ENCODE measurements around the gene LENEP. TPM values are rescaled to one million over a fixed set of nuclear protein-coding genes. Genes with fewer than 3 reads are reported as not detected.
A peak's percentile ranks its signal among the peaks of the same experiment; 100 is the strongest.

The LENEP gene
- total and polyA plus RNA-seq, 5 experiments from 2014 or later: 0.77 to 0.91 TPM; not detected in 3

- DNase-seq: peak; percentile 89 to 98 (median 92)
- Mint-ChIP-seq H3K27ac (peak overlapping the region; percentile 66 to 92 (median 87)), H3K4me1 (peaks cover 34 to 80% (median 57%) of the 10 kb centered on the region in 4 donors), H3K4me3 (peak overlapping the region; percentile 82 to 94 (median 90)), H3K9me3 (no peaks in the 10 kb centered on the region), H3K36me3 (no peaks in the 10 kb centered on the region), H3K27me3 (peaks cover 0 to 6% (median 0%) of the 10 kb centered on the region in 5 donors)
- POLR2A ChIA-PET: interaction anchor here (0.5 to 4.2 kb wide), 16 partner anchors 9 to 133 kb away, joined by 3 to 29 read pairs (median 5); partner anchors contain the start of genes CKS1B, FLAD1, LENEP and PBXIP1
- ATAC-seq: peak; percentile 71 to 80
Observed at GRCh38 chr1:155001675-155002463, 8.5 kb downstream of the LENEP start.

DNA sequence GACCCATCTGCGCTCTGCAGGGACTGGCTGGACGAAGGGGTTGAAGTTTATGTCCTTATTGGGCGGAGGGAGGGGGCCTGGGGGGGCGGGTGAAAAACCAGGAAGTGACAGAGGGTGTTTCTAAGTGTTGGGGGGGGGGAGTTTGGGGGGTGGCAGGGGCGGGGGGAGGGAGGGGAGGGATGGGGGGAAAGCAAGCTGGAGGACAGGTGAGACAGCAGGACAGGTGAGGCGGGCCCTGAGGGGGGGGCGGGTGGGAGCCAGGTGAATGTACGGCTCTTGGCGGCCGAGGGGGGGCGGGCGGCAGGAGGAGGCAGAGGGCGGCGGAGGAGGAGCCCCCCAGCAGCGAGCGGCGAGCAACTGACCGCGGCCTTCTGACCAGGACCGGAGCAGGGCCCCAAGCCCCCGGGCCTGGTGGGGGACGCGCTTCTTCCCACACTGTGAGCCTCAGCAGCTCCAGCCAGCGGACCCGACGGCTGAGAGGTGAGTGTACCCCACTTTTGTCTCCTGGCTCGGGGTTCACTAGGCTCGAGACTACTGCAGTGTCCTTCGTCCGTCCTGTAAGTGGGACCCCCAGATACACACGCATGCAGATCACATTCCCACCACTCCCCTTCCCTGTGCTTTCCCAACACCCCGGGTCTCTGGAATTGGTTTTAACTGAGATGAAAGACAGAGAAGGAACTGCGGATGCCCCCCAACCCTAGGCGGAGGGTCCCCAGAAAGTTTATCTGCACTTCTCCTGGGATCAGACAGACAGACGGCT lies 9.3 kb downstream of the LENEP start, which contains the start of gene ZBTB7B:
Gene ZBTB7B (plus strand): TSS at position 339 of the 763 bp plus-strand sequence. CDS start 11,859 bp downstream, outside the sequence.
- POLR2A ChIA-PET: interaction anchor here (0.5 to 3.2 kb wide), 8 partner anchors 11 to 133 kb away, joined by 3 to 16 read pairs (median 6); partner anchors contain the start of genes FLAD1, PBXIP1 and PYGO2
- DNase-seq: peak in 1 of 10 donors; percentile 55
- H3K9me3 Mint-ChIP-seq: no peaks in the 10 kb centered on the region
- peak within 1 kb of the TSS; percentile 70 to 93 (median 88) for H3K27ac Mint-ChIP-seq
- no peaks in the 10 kb centered on the region for H3K27me3 Mint-ChIP-seq
- peak within 1 kb of the TSS; percentile 81 to 94 (median 92) for H3K4me3 Mint-ChIP-seq
- peaks cover 33 to 76% (median 57%) of the 10 kb centered on the region in 4 donors for H3K4me1 Mint-ChIP-seq
- no peaks in the 10 kb centered on the region for H3K36me3 Mint-ChIP-seq
- no peak for ATAC-seq

DNA sequence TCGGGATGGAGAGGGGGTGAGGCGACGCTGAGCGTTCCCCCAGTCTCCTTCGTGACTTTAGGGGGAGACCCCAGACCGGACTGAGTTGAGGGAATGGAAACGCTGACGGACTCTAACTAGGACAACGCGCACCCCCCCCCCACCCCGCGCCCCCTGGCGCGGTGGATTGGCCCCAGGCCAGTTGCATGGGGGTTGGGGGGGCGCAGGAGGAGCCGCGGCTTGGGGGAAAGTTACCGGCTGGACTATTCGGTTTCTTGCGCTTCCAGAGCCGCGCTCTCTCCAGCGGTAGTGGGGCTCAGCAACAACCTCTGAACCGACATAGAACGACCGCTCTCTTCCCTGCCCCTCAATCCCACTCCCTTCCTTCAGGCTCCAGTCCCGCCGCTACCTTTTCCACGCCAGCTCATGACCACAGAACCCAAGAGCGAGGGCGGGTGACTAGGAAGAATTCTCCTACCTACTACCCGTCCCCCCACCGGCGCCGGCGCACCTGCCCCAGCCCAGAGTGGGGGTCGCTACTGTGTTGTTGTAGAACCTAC lies 9.9 kb downstream of the LENEP start:
- no peaks in the 10 kb centered on the region for H3K36me3 Mint-ChIP-seq
- POLR2A ChIA-PET: interaction anchor here (0.8 to 3.2 kb wide), 5 partner anchors 8 to 42 kb away, joined by 3 to 16 read pairs (median 11); partner anchors contain the start of genes FLAD1 and PYGO2
- H3K9me3 Mint-ChIP-seq: no peaks in the 10 kb centered on the region
- peak in 2 of 10 donors; percentile 22 to 64 for DNase-seq
- H3K27me3 Mint-ChIP-seq: no peaks in the 10 kb centered on the region
- peak overlapping the region; percentile 52 to 93 (median 83) for H3K27ac Mint-ChIP-seq
- peaks cover 31 to 74% (median 57%) of the 10 kb centered on the region in 4 donors for H3K4me1 Mint-ChIP-seq
- peak overlapping the region; percentile 81 to 94 (median 90) for H3K4me3 Mint-ChIP-seq
- ATAC-seq: no peak

DNA sequence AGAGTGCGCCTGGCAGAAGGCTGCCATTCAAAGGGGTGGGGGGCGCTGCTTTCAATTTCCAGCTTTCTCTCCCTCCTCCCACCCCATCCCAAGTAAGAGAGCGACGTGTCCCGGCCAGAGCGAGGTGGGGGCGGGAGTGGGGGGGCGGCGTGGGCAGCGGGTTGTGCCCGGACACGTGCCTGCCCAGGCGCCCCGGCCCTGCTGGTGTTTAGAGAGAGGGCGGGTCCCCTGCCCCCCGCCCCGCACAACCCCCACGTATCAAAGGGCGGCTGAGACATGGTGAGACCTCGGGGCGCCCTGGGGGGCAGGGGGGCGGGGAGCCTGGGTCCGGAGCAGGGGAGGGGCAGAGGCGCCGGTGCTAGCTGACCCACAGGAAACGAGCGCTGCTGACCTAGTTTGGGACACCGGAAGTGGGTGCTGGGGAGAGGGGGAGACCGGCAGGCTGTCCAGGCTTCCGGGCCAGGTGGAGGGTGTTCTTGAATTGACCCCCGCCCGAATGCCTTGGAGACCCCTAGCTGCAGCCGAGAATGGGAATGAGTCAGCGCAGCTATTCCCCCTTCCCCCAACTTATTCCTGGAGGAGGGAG lies 10.5 kb downstream of the LENEP start:
- POLR2A ChIA-PET: interaction anchor here (0.7 to 3.2 kb wide), 7 partner anchors 8 to 48 kb away, joined by 3 to 16 read pairs (median 7); partner anchors contain the start of genes FLAD1, PBXIP1 and PYGO2
- H3K27me3 Mint-ChIP-seq: no peaks in the 10 kb centered on the region
- H3K4me1 Mint-ChIP-seq: peaks cover 31 to 74% (median 57%) of the 10 kb centered on the region in 4 donors
- no peak for DNase-seq
- H3K9me3 Mint-ChIP-seq: no peaks in the 10 kb centered on the region
- no peaks in the 10 kb centered on the region for H3K36me3 Mint-ChIP-seq
- peak overlapping the region; percentile 52 to 94 (median 84) for H3K27ac Mint-ChIP-seq
- peak overlapping the region; percentile 82 to 94 (median 90) for H3K4me3 Mint-ChIP-seq
- ATAC-seq: no peak

- DNase-seq (peak in 1 of 10 donors; percentile 56), ATAC-seq (no peak)
- Mint-ChIP-seq H3K36me3 (no peaks in the 10 kb centered on the region), H3K4me3 (peak overlapping the region; percentile 57 to 91 (median 80)), H3K27ac (peak overlapping the region; percentile 34 to 94 (median 76)), H3K9me3 (no peaks in the 10 kb centered on the region), H3K27me3 (no peaks in the 10 kb centered on the region), H3K4me1 (peaks cover 30 to 74% (median 59%) of the 10 kb centered on the region in 4 donors)
- POLR2A ChIA-PET: interaction anchor here (0.7 to 3.2 kb wide), 6 partner anchors 9 to 49 kb away, joined by 3 to 16 read pairs (median 9); partner anchors contain the start of genes FLAD1, PBXIP1 and PYGO2
Observed at GRCh38 chr1:155004352-155005075, 11.1 kb downstream of the LENEP start.

DNA sequence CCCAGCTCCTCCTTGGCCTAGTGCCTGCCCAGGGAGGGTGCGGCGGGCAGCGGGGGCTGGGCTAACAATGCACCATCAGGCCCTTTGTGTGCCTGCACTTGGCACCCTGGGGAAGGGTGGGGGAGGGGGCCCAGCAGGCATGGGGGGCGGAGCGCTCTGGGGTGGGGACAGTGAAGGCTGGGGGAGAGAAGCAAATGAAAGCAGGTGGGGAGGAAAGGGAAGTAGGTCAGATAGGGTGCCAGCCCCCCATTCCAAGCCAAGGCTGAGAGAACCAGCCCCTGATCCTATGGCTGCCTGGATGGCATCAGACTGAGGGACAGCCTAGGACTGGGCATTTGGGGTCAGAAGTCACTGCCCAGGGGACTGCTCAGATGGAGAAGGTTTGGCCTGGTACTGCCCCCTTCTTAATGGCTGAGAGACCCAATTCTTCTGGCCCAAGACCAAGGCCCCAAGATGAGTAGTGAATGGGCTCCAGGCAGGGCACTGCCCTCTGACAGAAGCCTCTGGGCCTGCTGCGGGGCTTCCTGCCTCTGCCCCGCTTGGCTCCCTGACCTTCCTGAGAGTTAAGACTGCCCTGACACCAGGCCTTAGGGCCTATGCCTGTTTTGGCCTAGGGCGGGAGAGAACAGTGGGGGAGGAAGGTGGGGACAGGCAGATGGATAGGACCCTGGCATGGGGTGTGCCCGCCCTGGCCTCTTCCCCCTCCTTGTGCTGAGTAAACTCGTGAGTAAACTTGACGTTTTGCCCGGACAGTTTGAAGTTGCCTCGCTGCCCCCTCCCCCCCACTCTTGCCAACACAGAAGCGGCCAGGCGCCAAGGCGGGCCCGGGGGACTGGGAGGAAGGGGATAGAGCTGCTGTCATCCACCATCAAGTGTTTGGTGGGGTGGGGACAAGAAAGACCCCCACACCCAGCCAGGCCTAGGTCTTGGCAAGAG lies 12.0 kb downstream of the LENEP start:
- DNase-seq (peak in 1 of 10 donors; percentile 62), ATAC-seq (no peak)
- no peaks in the 10 kb centered on the region for H3K27me3 Mint-ChIP-seq
- H3K36me3 Mint-ChIP-seq: no peaks in the 10 kb centered on the region
- POLR2A ChIA-PET: interaction anchor here (2.5 to 3.2 kb wide), 5 partner anchors 8 to 44 kb away, joined by 7 to 20 read pairs (median 15); partner anchors contain the start of genes FLAD1 and PYGO2
- H3K9me3 Mint-ChIP-seq: no peaks in the 10 kb centered on the region
- peak overlapping the region in 8 of 10 donors; percentile 14 to 91 (median 58) for H3K4me3 Mint-ChIP-seq
- peaks cover 33 to 74% (median 61%) of the 10 kb centered on the region in 4 donors for H3K4me1 Mint-ChIP-seq
- peak overlapping the region in 9 of 10 donors; percentile 47 to 92 (median 83) for H3K27ac Mint-ChIP-seq

GRCh38 chr1:155006601-155007101 lies 13.3 kb downstream of the LENEP start:
- H3K4me1 Mint-ChIP-seq: peaks cover 37 to 84% (median 72%) of the 10 kb centered on the region in 4 donors
- H3K4me3 Mint-ChIP-seq: peak overlapping the region in 9 of 10 donors; percentile 23 to 77 (median 61)
- peak in 2 of 10 donors; percentile 27 to 49 for DNase-seq
- peak; percentile 31 to 35 for ATAC-seq
- POLR2A ChIA-PET: interaction anchor here (1.1 to 2.8 kb wide), 3 partner anchors 9 to 51 kb away, joined by 3 to 20 read pairs (median 5); partner anchors contain the start of gene PBXIP1
- no peaks in the 10 kb centered on the region for H3K27me3 Mint-ChIP-seq
- no peaks in the 10 kb centered on the region for H3K36me3 Mint-ChIP-seq
- H3K9me3 Mint-ChIP-seq: no peaks in the 10 kb centered on the region
- peak overlapping the region; percentile 63 to 92 (median 84) for H3K27ac Mint-ChIP-seq

- POLR2A ChIA-PET: interaction anchor here (1.0 to 2.8 kb wide), 7 partner anchors 8 to 52 kb away, joined by 3 to 20 read pairs (median 4); partner anchors contain the start of gene PBXIP1
Observed at GRCh38 chr1:155007251-155007828, 14.0 kb downstream of the LENEP start.

DNA sequence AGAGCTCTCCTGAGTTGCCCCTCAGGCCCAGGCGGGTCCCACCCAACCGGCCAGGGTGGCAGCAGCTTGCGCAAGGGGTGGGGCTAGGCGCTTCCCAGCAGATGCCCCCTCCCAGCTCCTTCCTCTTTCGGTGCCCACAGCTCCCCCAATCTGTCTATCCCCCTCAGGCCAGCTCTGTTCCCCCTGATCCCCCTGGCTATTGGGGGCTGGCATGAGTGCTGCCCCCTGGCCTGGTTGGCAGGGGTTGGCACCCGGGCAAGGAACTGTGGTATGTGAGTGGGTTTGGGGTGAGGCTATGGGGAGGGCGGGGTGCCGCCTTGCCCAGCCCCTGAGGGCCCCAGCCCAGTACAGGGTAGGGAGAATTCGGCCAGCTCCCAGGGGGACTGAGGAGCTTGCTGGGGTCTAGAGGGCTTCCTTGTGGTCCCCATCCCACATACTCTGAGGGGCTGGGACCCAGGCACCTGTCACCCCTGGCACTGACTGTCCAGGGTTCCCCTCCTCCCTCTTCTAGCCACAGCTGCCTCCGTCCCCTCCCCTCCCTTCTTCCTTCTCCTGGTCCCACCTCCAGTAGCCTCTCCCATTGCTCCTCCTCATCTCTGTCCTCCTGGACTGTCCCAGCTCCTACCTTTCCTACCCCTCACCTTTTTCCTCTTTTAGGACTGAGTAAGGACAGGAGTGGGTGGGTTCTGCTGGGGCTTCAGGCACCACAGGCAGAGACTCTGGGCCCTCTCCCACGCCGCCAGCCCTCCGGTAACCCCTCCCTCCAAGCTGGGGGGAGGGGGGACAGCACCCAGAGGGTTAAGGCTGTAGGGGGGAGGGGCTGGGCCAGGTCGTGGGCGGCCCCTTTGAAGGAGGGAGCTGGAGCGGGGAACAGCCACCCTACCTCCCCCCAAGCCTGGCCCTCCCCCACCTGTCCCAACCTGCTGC lies 14.9 kb downstream of the LENEP start:
- POLR2A ChIA-PET: interaction anchor here (0.8 to 2.8 kb wide), 6 partner anchors 7 to 53 kb away, joined by 3 to 20 read pairs (median 4); partner anchors contain the start of gene PBXIP1
- no peak for DNase-seq
- no peak for ATAC-seq
- Mint-ChIP-seq H3K9me3 (no peaks in the 10 kb centered on the region), H3K4me3 (peak overlapping the region in 4 of 10 donors; percentile 14 to 75 (median 43)), H3K27me3 (no peaks in the 10 kb centered on the region), H3K27ac (peak overlapping the region in 4 of 10 donors; percentile 10 to 73 (median 54)), H3K36me3 (no peaks in the 10 kb centered on the region), H3K4me1 (peaks cover 37 to 85% (median 82%) of the 10 kb centered on the region in 4 donors)

More at GRCh38 chr1:155007251-155007828, 14.0 kb downstream of the LENEP start:
- H3K4me3 Mint-ChIP-seq: no peak overlapping the region
- DNase-seq (no peak), ATAC-seq (no peak)
- no peaks in the 10 kb centered on the region for H3K36me3 Mint-ChIP-seq
- H3K27me3 Mint-ChIP-seq: no peaks in the 10 kb centered on the region
- peak overlapping the region in 5 of 10 donors; percentile 83 to 90 (median 84) for H3K27ac Mint-ChIP-seq
- H3K4me1 Mint-ChIP-seq: peaks cover 37 to 81% (median 76%) of the 10 kb centered on the region in 4 donors
- H3K9me3 Mint-ChIP-seq: no peaks in the 10 kb centered on the region
